ENCODE results near the gene PRR30. TPM values are rescaled to one million over a fixed set of nuclear protein-coding genes. Genes with fewer than 3 reads are reported as not detected.

PRR30 gene
- polyA plus RNA-seq, 1 of the 3 experiments (the other 2 are of a cell fraction): not detected

- Histone ChIP-seq H2AFZ (ENCODE audit: low read depth) (no peak overlapping the region), H3K27me3 (ENCODE audit: insufficient read depth) (0 out of 2 replicates have a peak, but pooled peaks cover 13% of the 10 kb centered on the region), H4K20me1 (ENCODE audit: insufficient read depth) (peaks cover 9% of the 10 kb centered on the region; the same call in 1 of the 2 replicates), H3K9me3 (no peaks in the 10 kb centered on the region), H3K27ac (ENCODE audit: low read depth in 2 of 2, low read length in 1 of 2) (no peak overlapping the region), H3K9me2 (no peaks in the 10 kb centered on the region), H3K79me2 (ENCODE audit: insufficient read depth) (peaks cover 21% of the 10 kb centered on the region), H3K9ac (no peak overlapping the region), H3K4me1 (ENCODE audit: control insufficient read depth in 1 of 2, insufficient read depth in 2 of 2, low read depth in 1 of 2, low read length in 1 of 2) (peaks cover 7 to 14% of the 10 kb centered on the region in 2 experiments; a peak in 3 of 4 replicates), H3F3A (replicated peaks; ENCODE audit: insufficient read depth) (no peaks in the 10 kb centered on the region), H3K4me2 (no peak overlapping the region), H3K36me3 (replicated peaks in 1 of 2; ENCODE audit: control insufficient read depth in 1 of 2, insufficient read depth in 2 of 2, low read length in 1 of 2) (peaks cover 9 to 10% of the 10 kb centered on the region in 2 experiments), H3K4me3 (ENCODE audit: low read depth in 2 of 2, low read length in 1 of 2) (no peak overlapping the region)
- no peak for TF ChIP-seq GATA2 (CRISPR knock-in tag; IDR thresholded peaks at IDR 0.05)
- TF ChIP-seq FOXM1 (IDR thresholded peaks at IDR 0.05; ENCODE audit: low read depth): no peak
- TF ChIP-seq, protein P1, sequence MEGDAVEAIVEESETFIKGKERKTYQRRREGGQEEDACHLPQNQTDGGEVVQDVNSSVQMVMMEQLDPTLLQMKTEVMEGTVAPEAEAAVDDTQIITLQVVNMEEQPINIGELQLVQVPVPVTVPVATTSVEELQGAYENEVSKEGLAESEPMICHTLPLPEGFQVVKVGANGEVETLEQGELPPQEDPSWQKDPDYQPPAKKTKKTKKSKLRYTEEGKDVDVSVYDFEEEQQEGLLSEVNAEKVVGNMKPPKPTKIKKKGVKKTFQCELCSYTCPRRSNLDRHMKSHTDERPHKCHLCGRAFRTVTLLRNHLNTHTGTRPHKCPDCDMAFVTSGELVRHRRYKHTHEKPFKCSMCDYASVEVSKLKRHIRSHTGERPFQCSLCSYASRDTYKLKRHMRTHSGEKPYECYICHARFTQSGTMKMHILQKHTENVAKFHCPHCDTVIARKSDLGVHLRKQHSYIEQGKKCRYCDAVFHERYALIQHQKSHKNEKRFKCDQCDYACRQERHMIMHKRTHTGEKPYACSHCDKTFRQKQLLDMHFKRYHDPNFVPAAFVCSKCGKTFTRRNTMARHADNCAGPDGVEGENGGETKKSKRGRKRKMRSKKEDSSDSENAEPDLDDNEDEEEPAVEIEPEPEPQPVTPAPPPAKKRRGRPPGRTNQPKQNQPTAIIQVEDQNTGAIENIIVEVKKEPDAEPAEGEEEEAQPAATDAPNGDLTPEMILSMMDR (IDR thresholded peaks at IDR 0.05): no peak
- TF ChIP-seq JUND (IDR thresholded peaks at IDR 0.05): no peak
- no peak for TF ChIP-seq SMC3 (IDR thresholded peaks at IDR 0.05; ENCODE audit: low read depth, low read length)
- no peak for TF ChIP-seq MAX (IDR thresholded peaks at IDR 0.05; ENCODE audit: low read depth)
- TF ChIP-seq FOXJ3 (CRISPR knock-in tag; IDR thresholded peaks at IDR 0.05): no peak
- TF ChIP-seq MXI1 (IDR thresholded peaks at IDR 0.05; ENCODE audit: low read depth, low read length): no peak
- TF ChIP-seq, protein P2, sequence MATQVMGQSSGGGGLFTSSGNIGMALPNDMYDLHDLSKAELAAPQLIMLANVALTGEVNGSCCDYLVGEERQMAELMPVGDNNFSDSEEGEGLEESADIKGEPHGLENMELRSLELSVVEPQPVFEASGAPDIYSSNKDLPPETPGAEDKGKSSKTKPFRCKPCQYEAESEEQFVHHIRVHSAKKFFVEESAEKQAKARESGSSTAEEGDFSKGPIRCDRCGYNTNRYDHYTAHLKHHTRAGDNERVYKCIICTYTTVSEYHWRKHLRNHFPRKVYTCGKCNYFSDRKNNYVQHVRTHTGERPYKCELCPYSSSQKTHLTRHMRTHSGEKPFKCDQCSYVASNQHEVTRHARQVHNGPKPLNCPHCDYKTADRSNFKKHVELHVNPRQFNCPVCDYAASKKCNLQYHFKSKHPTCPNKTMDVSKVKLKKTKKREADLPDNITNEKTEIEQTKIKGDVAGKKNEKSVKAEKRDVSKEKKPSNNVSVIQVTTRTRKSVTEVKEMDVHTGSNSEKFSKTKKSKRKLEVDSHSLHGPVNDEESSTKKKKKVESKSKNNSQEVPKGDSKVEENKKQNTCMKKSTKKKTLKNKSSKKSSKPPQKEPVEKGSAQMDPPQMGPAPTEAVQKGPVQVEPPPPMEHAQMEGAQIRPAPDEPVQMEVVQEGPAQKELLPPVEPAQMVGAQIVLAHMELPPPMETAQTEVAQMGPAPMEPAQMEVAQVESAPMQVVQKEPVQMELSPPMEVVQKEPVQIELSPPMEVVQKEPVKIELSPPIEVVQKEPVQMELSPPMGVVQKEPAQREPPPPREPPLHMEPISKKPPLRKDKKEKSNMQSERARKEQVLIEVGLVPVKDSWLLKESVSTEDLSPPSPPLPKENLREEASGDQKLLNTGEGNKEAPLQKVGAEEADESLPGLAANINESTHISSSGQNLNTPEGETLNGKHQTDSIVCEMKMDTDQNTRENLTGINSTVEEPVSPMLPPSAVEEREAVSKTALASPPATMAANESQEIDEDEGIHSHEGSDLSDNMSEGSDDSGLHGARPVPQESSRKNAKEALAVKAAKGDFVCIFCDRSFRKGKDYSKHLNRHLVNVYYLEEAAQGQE (IDR thresholded peaks at IDR 0.05; ENCODE audit: low read depth, low read length): no peak
- no peak for TF ChIP-seq ZBTB33 (IDR thresholded peaks at IDR 0.05; ENCODE audit: borderline replicate concordance, low read depth)
- TF ChIP-seq NFIC (IDR thresholded peaks at IDR 0.05; ENCODE audit: borderline replicate concordance): no peak
- no peak for TF ChIP-seq PBX3 (IDR thresholded peaks at IDR 0.05)
- DNase-seq: no peak
- CTCF ChIA-PET: interaction anchor here (0.6 to 1.6 kb wide), 3 partner anchors 15 to 167 kb away, joined by 3 to 5 read pairs (median 3); no protein-coding TSS in a partner anchor
- POLR2A ChIA-PET: no interaction called here
- WGBS (ENCODE audit: low lambda C conversion rate): 75% methylated on average over 6 of the region's 7 CpGs
Observed at GRCh38 chr2:27136751-27137150, 2.5 kb downstream of the PRR30 start.

Data from SK-N-SH (cell line).